ENCODE data around the gene WSB1. TPM values are rescaled to one million over a fixed set of nuclear protein-coding genes. Genes with fewer than 3 reads are reported as not detected.
A peak's percentile ranks its signal among the peaks of the same experiment; 100 is the strongest.
"Not testable (repeated sequence)": the region's sequence is repeated elsewhere in the genome, so short reads cannot be mapped to it uniquely, and the experiment has no call there.

The WSB1 gene
- 396 TPM for total RNA-seq

- ATAC-seq (peak; percentile 98), DNase-seq (ENCODE audit: low spot score) (peak; percentile 97)
- intact Hi-C loops (cut with DNase I): no loop called here
Observed at GRCh38 chr17:27293898-27294688, at the start of gene WSB1. TSS of gene WSB1 (plus strand) at chr17:27294114. CDS start at chr17:27294396, 282 bp downstream.

- DNase-seq (ENCODE audit: low spot score): peak; percentile 77
- intact Hi-C loops (cut with DNase I): loop anchor here (5.0 kb wide), 1 partner anchor 88 kb away; no protein-coding TSS in a partner anchor
- ATAC-seq: peak; percentile 94
Observed at GRCh38 chr17:27244491-27245223, 49.3 kb upstream of the WSB1 start.

- intact Hi-C loops (cut with DNase I): no loop called here
- DNase-seq (ENCODE audit: low spot score): peak; percentile 88
- peak; percentile 92 for ATAC-seq
Observed at GRCh38 chr17:27245230-27245696, 48.7 kb upstream of the WSB1 start.

- intact Hi-C loops (cut with DNase I): no loop called here
- ATAC-seq (no peak), DNase-seq (ENCODE audit: low spot score) (no peak)
Observed at GRCh38 chr17:27246537-27246936, 47.4 kb upstream of the WSB1 start.

GRCh38 chr17:27247071-27247957, 46.6 kb upstream of the WSB1 start:
- DNase-seq (ENCODE audit: low spot score): no peak
- intact Hi-C loops (cut with DNase I): no loop called here

GRCh38 chr17:27247958-27248342, 46.0 kb upstream of the WSB1 start:
- intact Hi-C loops (cut with DNase I): no loop called here
- no peak for DNase-seq (ENCODE audit: low spot score)
- no peak for ATAC-seq

More at GRCh38 chr17:27247071-27247957, 46.6 kb upstream of the WSB1 start:
- peak; percentile 38 for ATAC-seq

GRCh38 chr17:27250791-27251190, 43.1 kb upstream of the WSB1 start:
- DNase-seq (ENCODE audit: low spot score); ATAC-seq; intact Hi-C loops (cut with DNase I): not testable (repeated sequence)

GRCh38 chr17:27254802-27255201, 39.1 kb upstream of the WSB1 start:
- ATAC-seq; intact Hi-C loops (cut with DNase I); DNase-seq (ENCODE audit: low spot score): not testable (repeated sequence)

- ATAC-seq (peak; percentile 74), DNase-seq (ENCODE audit: low spot score) (no peak)
- intact Hi-C loops (cut with DNase I): no loop called here
Observed at GRCh38 chr17:27256225-27257030, 37.5 kb upstream of the WSB1 start.

- no peak for DNase-seq (ENCODE audit: low spot score)
- no peak for ATAC-seq
- intact Hi-C loops (cut with DNase I): no loop called here
Observed at GRCh38 chr17:27257031-27257357, 36.9 kb upstream of the WSB1 start.

GRCh38 chr17:27259356-27259755, 34.6 kb upstream of the WSB1 start:
- intact Hi-C loops (cut with DNase I): no loop called here
- no peak for DNase-seq (ENCODE audit: low spot score)
- no peak for ATAC-seq

- intact Hi-C loops (cut with DNase I): no loop called here
- ATAC-seq (no peak), DNase-seq (ENCODE audit: low spot score) (no peak)
Observed at GRCh38 chr17:27263386-27263785, 30.5 kb upstream of the WSB1 start.

GRCh38 chr17:27264068-27264812, 29.7 kb upstream of the WSB1 start:
- ATAC-seq (peak; percentile 24), DNase-seq (ENCODE audit: low spot score) (no peak)
- intact Hi-C loops (cut with DNase I): no loop called here

GRCh38 chr17:27265333-27265732, 28.6 kb upstream of the WSB1 start:
- intact Hi-C loops (cut with DNase I): no loop called here
- DNase-seq (ENCODE audit: low spot score) (no peak), ATAC-seq (no peak)

GRCh38 chr17:27266228-27266627, 27.7 kb upstream of the WSB1 start:
- no peak for DNase-seq (ENCODE audit: low spot score)
- intact Hi-C loops (cut with DNase I): no loop called here
- ATAC-seq: no peak

GRCh38 chr17:27268394-27269085, 25.4 kb upstream of the WSB1 start:
- intact Hi-C loops (cut with DNase I): no loop called here
- DNase-seq (ENCODE audit: low spot score) (no peak), ATAC-seq (no peak)

GRCh38 chr17:27269201-27269600, 24.7 kb upstream of the WSB1 start:
- intact Hi-C loops (cut with DNase I): no loop called here
- ATAC-seq: no peak
- DNase-seq (ENCODE audit: low spot score): no peak

Measured in sciatic nerve (tissue), 2 donors.